Body of pancreas (tissue), 4 donors: ENCODE data around the gene HTRA3.

Source experiments
- CTCF ChIP-seq, 7 experiments: fragments of 450-650 bp in 4 of 7; fragments of 200-600 bp in 3 of 7; sonication (generic) in 3 of 7; IDR thresholded peaks; one replicate each; pipeline ENCODE4 v1.5.1; 2016 to 2019; ENCODE audit warnings: antibody characterized with exemption in 7 of 7
- POLR2A ChIP-seq, 3 donors: fragments of 450-650 bp; IDR thresholded peaks; one replicate each; pipeline ENCODE4 v1.6.1; 2016; ENCODE audit warnings: antibody characterized with exemption in 3 of 3, mild to moderate bottlenecking in 2 of 3

- TF ChIP-seq CTCF (IDR thresholded peaks at IDR 0.05): no peak
- no peak for TF ChIP-seq POLR2A (IDR thresholded peaks at IDR 0.05)
These were observed 76.6 kb downstream of the HTRA3 start for GRCh38 chr4:8345946-8346814.
